NB4 (cell line): ENCODE results near the gene MDH2.
"Not testable (repeated sequence)": the region's sequence is repeated elsewhere in the genome, so short reads cannot be mapped to it uniquely, and the experiment has no call there.

ENCODE experiments used
- DNase-seq: peaks from one replicate; pipeline ENCODE4 v3.0.0; 2010; ENCODE audit warnings: low read depth
- H3K4me3 ChIP-seq: one replicate; pipeline ENCODE4 v1.5.1; 2011; ENCODE audit warnings: mild to moderate bottlenecking, low read depth, low read length, moderate library complexity
- MAX ChIP-seq: IDR thresholded peaks from 2 replicates; pipeline ENCODE4 v1.6.1; 2011; ENCODE audit warnings: low read depth, low read length
- MYC ChIP-seq: IDR thresholded peaks from 2 replicates; pipeline ENCODE4 v1.6.1; 2011; ENCODE audit warnings: low read depth, low read length
- POLR2A ChIP-seq: IDR thresholded peaks from 2 replicates; pipeline ENCODE4 v1.6.1; 2011; ENCODE audit warnings: mild to moderate bottlenecking; ENCODE audit not compliant: insufficient read length; ENCODE audit errors: extremely low read depth
- TF ChIP-seq, protein P1 (sequence below): IDR thresholded peaks from one replicate; pipeline ENCODE4 v1.5.1; 2012; ENCODE audit warnings: low read depth, low read length

The MDH2 gene

GRCh38 chr7:76008156-76008687 lies 39.7 kb upstream of the MDH2 start:
- TF ChIP-seq POLR2A (no peak), MYC (no peak), MAX (no peak)
- TF ChIP-seq, protein P1, sequence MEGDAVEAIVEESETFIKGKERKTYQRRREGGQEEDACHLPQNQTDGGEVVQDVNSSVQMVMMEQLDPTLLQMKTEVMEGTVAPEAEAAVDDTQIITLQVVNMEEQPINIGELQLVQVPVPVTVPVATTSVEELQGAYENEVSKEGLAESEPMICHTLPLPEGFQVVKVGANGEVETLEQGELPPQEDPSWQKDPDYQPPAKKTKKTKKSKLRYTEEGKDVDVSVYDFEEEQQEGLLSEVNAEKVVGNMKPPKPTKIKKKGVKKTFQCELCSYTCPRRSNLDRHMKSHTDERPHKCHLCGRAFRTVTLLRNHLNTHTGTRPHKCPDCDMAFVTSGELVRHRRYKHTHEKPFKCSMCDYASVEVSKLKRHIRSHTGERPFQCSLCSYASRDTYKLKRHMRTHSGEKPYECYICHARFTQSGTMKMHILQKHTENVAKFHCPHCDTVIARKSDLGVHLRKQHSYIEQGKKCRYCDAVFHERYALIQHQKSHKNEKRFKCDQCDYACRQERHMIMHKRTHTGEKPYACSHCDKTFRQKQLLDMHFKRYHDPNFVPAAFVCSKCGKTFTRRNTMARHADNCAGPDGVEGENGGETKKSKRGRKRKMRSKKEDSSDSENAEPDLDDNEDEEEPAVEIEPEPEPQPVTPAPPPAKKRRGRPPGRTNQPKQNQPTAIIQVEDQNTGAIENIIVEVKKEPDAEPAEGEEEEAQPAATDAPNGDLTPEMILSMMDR, result no peak
- no peak for DNase-seq
- no peak overlapping the region for H3K4me3 ChIP-seq

DNA sequence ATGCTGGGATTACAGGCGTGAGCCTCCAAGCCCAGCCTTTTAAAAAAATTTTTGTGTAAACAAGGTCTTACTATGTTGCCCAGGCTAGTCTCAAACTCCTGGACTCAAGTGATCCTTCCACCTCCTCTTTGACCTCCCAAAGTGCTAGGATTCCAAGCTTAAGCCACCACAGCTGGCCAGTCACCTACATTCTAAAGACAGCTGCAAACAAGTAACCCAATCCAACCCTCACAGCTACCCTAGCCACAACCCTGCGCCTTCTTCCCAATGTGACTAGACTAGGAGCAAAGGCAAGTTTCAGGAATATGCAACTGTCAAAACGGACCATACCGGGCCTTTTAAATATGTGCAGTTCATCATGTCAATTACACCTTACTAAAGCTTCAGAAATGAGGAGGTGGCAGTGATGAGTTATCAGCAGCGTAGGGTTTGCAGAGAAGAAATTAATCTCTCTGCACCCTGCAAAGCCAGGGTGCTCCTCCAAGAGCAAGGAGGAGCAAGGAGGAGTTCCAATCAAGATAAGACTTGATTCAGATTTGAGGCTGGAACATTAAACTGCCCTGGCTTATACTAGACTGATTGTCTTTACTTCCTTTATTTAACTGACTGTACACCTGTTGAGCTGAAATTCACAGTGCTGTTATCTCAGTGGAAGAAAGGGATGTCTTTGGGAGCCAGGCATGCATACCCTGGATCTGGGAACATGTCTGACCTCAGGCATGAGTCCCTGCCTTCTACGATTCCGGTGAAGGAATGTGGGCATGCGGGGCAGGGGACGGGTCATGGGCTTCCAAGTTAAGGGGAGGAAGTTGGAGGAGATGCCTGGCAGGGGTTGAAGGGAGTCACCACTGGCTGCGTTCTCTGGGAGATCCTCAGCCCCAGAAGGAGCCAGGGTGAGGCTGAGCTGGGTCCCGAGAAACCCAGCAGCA lies 38.0 kb upstream of the MDH2 start:
- no peak overlapping the region for H3K4me3 ChIP-seq
- DNase-seq, result no peak
- TF ChIP-seq POLR2A (no peak), MAX (no peak), MYC (no peak)
- TF ChIP-seq, protein P1, result no peak

DNA sequence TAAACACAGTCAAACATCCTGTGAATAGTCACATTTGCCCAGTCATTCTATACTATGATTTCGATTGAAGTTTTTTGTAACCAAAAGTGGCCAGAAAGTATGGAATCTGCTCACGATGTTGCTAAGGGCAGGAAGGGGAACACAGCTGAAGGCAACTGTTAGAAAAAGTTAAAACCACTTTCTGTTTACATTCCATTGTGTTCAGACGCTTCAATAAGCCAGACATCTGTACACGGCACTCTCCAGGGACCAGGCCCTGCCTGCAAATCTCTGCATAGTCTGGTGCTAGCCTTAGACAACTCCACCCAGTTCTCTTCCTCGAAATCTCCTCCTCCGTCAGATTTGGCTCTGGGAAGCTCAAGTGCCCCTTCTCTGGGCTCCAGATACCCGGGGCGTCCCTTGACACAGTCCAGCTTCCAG lies 36.5 kb upstream of the MDH2 start:
- H3K4me3 ChIP-seq, result no peak overlapping the region
- TF ChIP-seq MAX, result no peak
- TF ChIP-seq, protein P1, result no peak
- no peak for TF ChIP-seq MYC
- no peak for TF ChIP-seq POLR2A
- DNase-seq, result no peak

DNA sequence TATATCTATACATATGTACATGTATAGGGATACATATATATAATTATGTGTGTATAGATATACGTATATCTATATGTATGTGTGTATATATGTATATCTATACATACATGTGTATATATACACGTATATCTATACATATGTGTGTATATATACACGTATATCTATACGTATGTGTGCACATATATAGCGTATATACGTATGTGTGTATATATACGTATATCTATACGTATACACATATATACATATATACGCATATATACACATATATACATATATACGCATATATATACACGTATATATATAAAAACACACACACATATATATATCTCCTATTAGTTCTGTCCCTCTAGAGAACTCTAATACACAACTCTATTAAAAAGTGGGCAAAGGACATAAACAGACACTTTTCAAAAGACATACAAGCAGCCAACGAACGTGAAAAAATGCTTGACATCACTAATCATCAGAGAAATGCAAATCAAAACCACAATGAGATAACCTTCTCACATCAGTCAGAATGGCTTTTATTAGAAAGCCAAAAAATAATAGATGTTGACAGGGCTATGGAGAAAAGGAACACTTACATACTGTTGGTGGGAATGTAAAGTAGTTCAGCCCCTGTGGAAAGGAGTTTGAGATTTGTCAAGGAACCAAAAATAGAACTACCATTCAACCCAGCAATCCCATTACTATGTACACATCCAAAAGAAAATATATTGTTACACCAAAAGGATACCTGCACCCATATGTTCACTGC lies 31.5 kb upstream of the MDH2 start:
- no peak for DNase-seq
- TF ChIP-seq MAX (no peak), MYC (no peak), POLR2A (no peak)
- TF ChIP-seq, protein P1, result no peak
- no peak overlapping the region for H3K4me3 ChIP-seq

GRCh38 chr7:76018520-76018919 lies 29.4 kb upstream of the MDH2 start:
- DNase-seq, H3K4me3 ChIP-seq: not testable (repeated sequence)

DNA sequence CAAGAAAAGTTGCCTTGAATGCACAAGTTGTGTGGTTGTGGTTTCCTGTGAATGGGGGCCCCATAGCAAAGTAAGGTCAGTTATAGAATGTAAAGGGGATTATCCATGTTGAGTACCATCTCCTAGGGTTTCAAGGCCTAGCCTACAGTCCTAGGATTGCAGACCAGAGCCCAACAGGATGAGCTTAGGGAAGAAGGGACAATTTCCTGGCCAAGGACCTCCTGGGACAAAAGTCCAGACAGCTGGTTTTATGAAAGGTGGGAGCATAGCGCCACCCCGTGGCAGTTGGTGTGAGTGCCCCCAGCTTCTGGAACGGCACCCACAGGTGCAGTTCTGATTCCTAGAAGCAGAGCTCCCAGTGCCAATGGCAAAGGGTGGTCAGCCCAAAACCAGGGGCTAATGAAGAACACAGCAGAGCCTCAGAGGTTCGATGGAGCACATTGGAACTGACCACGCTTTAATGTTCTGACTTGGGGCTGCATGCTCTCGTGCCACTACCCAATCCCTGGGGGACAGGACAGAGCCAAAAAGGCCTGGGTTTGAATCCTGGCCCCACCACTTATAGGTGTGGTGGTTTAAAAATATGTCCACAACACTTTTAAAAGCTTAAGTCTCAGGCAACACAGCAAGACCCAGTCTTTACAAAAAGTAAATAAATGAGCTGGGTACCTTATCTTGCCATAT lies 27.7 kb upstream of the MDH2 start:
- peak; percentile 80 for DNase-seq
- TF ChIP-seq MYC, result no peak
- TF ChIP-seq, protein P1, result peak; percentile 97
- no peak overlapping the region for H3K4me3 ChIP-seq
